Erythroblast (primary cell): Measurements from ENCODE around the gene BRD4.

Source experiments
- DNase-seq, 2 experiments: peaks; one replicate each; lab custom pipeline; 2025; lab: John Stamatoyannopoulos, UW
- GATA1 ChIP-seq: IDR thresholded peaks from 2 replicates; pipeline ENCODE4 v1.6.1; 2011; ENCODE audit warnings: low read depth, mild to moderate bottlenecking, control low read depth, low read length, moderate library complexity
- POLR2A ChIP-seq: IDR thresholded peaks from 2 replicates; pipeline ENCODE4 v1.6.1; 2011; ENCODE audit warnings: mild to moderate bottlenecking, low read length

BRD4 gene

GRCh38 chr19:15227261-15227660 lies 105.1 kb downstream of the BRD4 start:
- TF ChIP-seq GATA1 (no peak), POLR2A (no peak)
- DNase-seq, result no peak

GRCh38 chr19:15225760-15226159 lies 106.6 kb downstream of the BRD4 start:
- TF ChIP-seq GATA1, result no peak
- no peak for TF ChIP-seq POLR2A
- DNase-seq, result no peak

GRCh38 chr19:15223649-15224361 lies 108.5 kb downstream of the BRD4 start:
- TF ChIP-seq GATA1 (no peak), POLR2A (no peak)
- no peak for DNase-seq

DNA sequence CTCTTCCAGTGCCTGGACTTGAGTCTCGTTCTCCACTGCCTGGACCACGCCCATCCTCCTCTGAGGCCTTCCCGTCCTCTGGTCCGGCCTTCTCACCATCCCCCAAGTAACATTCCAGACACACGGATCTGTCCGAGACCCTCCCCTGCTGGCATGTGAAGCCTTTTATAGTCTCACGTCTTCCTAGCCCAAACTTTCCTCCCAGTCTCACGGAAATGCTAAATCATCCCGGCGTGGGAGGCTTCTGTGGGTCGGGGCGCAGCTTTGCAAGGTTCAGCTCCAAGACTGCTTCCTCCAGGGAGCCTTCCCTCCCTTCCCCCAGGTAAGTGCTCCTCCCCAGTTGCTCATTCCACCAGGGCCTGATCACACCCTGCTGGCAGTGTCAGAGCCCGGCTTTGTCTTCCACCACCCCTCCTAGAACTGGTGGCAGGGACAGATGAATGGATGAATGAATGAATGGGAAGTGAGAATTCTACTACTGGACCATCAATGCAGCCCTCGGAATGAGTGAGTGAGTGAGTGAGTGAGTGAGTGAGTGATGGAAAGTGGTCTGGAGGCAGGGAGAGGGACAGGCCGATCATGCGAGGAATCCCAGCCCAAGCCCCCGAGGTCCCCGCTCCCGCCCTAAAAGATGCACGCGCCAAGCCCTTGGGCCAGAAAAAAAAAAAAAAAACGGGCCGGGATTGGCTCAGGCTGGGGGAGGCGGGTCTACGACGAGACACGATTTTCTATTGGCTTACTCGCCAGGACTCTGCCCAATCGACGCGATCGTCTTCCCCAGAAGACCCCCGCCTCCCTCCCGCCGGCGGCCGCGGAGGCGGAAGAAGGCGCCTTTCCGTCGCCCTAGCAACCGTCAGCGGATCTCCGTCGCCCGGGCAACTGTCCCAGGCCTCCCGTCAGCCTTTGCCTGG lies 109.3 kb downstream of the BRD4 start:
- peak; percentile 82 to 85 for DNase-seq
- no peak for TF ChIP-seq POLR2A
- no peak for TF ChIP-seq GATA1

GRCh38 chr19:15220833-15221232 lies 111.5 kb downstream of the BRD4 start:
- no peak for DNase-seq
- no peak for TF ChIP-seq GATA1
- no peak for TF ChIP-seq POLR2A

DNA sequence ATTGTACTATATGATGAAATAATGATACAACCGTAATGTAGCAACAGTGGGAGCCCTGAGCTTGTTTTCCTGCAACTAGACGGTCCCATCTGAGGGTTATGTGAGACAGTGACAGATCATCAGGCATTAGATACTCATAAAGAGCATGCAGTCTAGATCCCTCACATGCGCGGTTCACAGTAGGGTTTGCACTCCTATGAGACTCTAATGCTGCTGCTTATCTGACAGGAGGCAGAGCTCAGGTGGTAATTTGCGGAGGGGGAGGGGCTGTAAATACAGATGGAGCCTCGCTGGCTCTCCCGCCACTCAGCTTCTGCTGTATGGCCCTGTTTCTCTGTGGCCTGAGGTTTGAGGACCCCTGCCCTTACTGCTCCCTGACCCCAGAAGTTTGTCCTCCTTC lies 113.8 kb downstream of the BRD4 start:
- TF ChIP-seq GATA1 (no peak), POLR2A (no peak)
- no peak for DNase-seq

GRCh38 chr19:15216363-15216762 lies 116.0 kb downstream of the BRD4 start:
- TF ChIP-seq GATA1 (no peak), POLR2A (no peak)
- DNase-seq, result no peak

DNA sequence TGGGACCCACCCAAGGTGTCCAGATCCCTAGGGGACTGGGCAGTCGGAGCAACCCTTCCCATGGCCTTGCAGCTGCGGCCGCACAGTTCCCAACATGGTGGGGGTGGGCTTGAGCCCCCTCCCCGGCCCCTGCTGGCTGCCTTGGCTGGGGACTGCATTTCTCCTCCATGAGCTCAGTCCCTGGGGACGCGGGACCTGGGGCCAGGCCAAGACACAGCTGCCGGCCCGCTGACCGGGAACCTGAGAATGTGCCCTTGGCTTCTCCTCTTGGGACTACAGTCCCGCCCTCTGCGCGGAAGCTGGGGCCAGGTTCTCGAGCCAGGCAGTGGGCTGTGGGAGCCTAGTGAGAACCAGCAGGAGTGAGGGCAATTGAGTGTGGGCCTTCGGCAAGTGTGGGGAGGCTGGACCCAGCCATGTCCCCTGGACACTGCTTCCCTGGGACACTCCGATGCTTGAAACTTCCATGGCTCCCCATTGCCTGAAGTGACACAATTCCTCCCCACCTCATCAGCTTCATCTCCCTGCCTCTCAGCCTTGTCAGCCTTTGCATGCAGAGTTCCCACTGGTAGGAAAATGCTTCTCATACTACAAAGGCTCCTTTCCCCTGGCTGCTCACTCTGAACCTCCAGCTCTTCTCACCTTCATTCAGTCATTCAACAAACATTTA lies 118.5 kb downstream of the BRD4 start:
- no peak for TF ChIP-seq GATA1
- TF ChIP-seq POLR2A, result no peak
- DNase-seq, result no peak

- DNase-seq, result no peak
These were observed 119.6 kb downstream of the BRD4 start for GRCh38 chr19:15212711-15213110.

DNA sequence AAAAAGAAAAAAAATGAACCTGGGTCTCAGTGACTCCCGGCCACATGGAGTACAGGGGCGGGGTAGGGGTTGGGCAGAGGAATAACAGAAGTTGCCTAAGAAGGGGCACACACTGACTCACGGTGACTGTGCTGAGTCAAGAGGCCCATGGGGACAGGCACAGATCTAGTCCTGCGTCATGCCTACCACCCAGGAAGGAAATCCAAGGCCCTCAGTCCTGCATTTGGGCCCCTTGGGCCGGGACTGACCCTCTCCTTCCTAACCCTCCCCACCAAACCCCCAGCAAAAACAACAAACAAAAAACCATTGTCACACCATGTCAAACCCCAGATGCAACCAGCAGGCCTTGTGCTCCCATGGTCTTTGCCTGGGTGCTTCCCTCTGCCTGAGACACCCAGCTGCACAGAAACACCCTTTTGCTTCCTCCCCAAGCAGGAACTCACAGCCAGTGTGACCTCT lies 122.0 kb downstream of the BRD4 start:
- DNase-seq, result peak; percentile 67 to 88

More at GRCh38 chr19:15212711-15213110, 119.6 kb downstream of the BRD4 start:
- TF ChIP-seq GATA1 (no peak), POLR2A (no peak)

DNA sequence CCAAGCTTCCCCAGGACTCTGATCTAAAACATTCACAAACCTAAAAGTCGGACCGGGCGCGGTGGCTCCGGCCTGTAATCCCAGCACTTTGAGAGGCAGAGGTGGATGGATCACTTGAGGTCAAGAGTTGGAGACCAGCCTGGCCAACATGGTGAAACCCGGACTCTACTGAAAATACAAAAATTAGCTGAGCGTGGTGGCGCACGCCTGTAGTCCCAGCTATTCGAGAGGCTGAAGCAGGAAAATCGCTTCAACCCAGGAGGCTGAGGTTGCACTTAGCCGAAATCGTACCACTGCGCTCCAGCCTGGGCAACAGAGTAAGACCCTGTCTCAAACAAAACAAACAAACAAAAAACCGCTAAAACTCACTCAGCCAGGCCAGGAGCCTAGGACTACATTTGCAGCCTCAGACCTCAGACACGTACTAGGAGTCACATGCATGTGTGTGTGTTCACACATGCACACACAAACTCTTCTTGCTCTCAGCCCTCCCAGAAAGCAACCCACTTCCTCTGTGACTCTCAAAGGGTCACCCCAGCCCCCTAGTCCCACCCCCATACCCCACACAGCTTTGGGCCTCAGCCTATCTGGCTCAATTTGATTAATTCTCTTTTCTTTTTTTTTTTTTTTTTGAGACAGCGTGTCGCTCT lies 130.8 kb downstream of the BRD4 start:
- TF ChIP-seq GATA1 (no peak), POLR2A (no peak)
- no peak for DNase-seq

More for the DNA sequence above, 122.0 kb downstream of the BRD4 start:
- TF ChIP-seq GATA1 (no peak), POLR2A (no peak)

- DNase-seq, result no peak
- TF ChIP-seq GATA1 (no peak), POLR2A (no peak)
These were observed 131.6 kb downstream of the BRD4 start, which contains the start of gene NOTCH3 for GRCh38 chr19:15200553-15201364. TSS of gene NOTCH3 (minus strand) at chr19:15200995. CDS start at chr19:15200905, 90 bp downstream.
